Measurements from ENCODE around the gene MAP3K12. TPM values are rescaled to one million over a fixed set of nuclear protein-coding genes. Genes with fewer than 3 reads are reported as not detected.

MAP3K12 gene
- total and polyA plus RNA-seq, 2 experiments from 2014 or later = 10.0 to 16.0 TPM

- TF ChIP-seq EZH2 (IDR thresholded peaks at IDR 0.05; ENCODE audit: borderline replicate concordance) (no peak), CTCF (IDR thresholded peaks at IDR 0.05; ENCODE audit: poor library complexity) (no peak), EZH2phosphoT487 (IDR thresholded peaks at IDR 0.05; ENCODE audit: low read depth, severe bottlenecking, unreplicated experiment) (no peak)
- 81% methylated on average over 5 of the region's 5 CpGs for WGBS (ENCODE audit: low lambda C conversion rate, missing lambda C conversion rate)
- Histone ChIP-seq H2AFZ (no peak overlapping the region), H3K27ac (peak overlapping the region; percentile 59), H3K27me3 (no peaks in the 10 kb centered on the region), H3K9me3 (ENCODE audit: low read depth) (no peaks in the 10 kb centered on the region), H3K4me3 (no peak overlapping the region), H3K4me1 (ENCODE audit: insufficient read depth) (peaks cover 2% of the 10 kb centered on the region), H3K4me2 (no peak overlapping the region), H3K9me2 (replicated peaks; ENCODE audit: insufficient read depth) (no peaks in the 10 kb centered on the region), H3K36me3 (replicated peaks; ENCODE audit: insufficient read depth, low read depth) (peaks cover 6% of the 10 kb centered on the region), H3K79me2 (peaks cover 46% of the 10 kb centered on the region), H4K20me1 (ENCODE audit: insufficient read depth, poor library complexity, severe bottlenecking) (peaks cover 72% of the 10 kb centered on the region)
- no peak for DNase-seq (ENCODE audit: low spot score)
These were observed 19.9 kb downstream of the MAP3K12 start for GRCh38 chr12:53479331-53479730.

GRCh38 chr12:53478865-53479264 lies 20.4 kb downstream of the MAP3K12 start:
- Histone ChIP-seq H3K4me1 (ENCODE audit: insufficient read depth) (peaks cover 6% of the 10 kb centered on the region), H3K4me3 (no peak overlapping the region), H3K27ac (peak overlapping the region; percentile 59)

GRCh38 chr12:53476769-53477209 lies 22.5 kb downstream of the MAP3K12 start:
- WGBS (ENCODE audit: low lambda C conversion rate, missing lambda C conversion rate) = 68% methylated on average over 2 of the region's 2 CpGs
- Histone ChIP-seq H3K27ac (no peak overlapping the region), H3K4me2 (no peak overlapping the region), H2AFZ (no peak overlapping the region), H3K36me3 (replicated peaks; ENCODE audit: insufficient read depth, low read depth) (peaks cover 8% of the 10 kb centered on the region), H3K79me2 (peaks cover 72% of the 10 kb centered on the region), H3K4me3 (no peak overlapping the region), H3K27me3 (no peaks in the 10 kb centered on the region), H3K9me3 (ENCODE audit: low read depth) (no peaks in the 10 kb centered on the region), H3K9me2 (replicated peaks; ENCODE audit: insufficient read depth) (no peaks in the 10 kb centered on the region), H3K4me1 (ENCODE audit: insufficient read depth) (peaks cover 10% of the 10 kb centered on the region), H4K20me1 (ENCODE audit: insufficient read depth, poor library complexity, severe bottlenecking) (peaks cover 92% of the 10 kb centered on the region)
- DNase-seq (ENCODE audit: low spot score) = no peak
- TF ChIP-seq CTCF (IDR thresholded peaks at IDR 0.05; ENCODE audit: poor library complexity) (peak; percentile 34), EZH2 (IDR thresholded peaks at IDR 0.05; ENCODE audit: borderline replicate concordance) (no peak)

More at GRCh38 chr12:53478865-53479264, 20.4 kb downstream of the MAP3K12 start:
- no peak overlapping the region for H2AFZ ChIP-seq
- no peak for DNase-seq (ENCODE audit: low spot score)
- H3K4me2 ChIP-seq = no peak overlapping the region
- TF ChIP-seq EZH2 (IDR thresholded peaks at IDR 0.05; ENCODE audit: borderline replicate concordance) (no peak), EZH2phosphoT487 (IDR thresholded peaks at IDR 0.05; ENCODE audit: low read depth, severe bottlenecking, unreplicated experiment) (no peak), CTCF (IDR thresholded peaks at IDR 0.05; ENCODE audit: poor library complexity) (no peak)
- H3K9me3 ChIP-seq (ENCODE audit: low read depth) = no peaks in the 10 kb centered on the region
- peaks cover 76% of the 10 kb centered on the region for H4K20me1 ChIP-seq (ENCODE audit: insufficient read depth, poor library complexity, severe bottlenecking)
- H3K36me3 ChIP-seq (replicated peaks; ENCODE audit: insufficient read depth, low read depth) = peaks cover 8% of the 10 kb centered on the region
- no peaks in the 10 kb centered on the region for H3K27me3 ChIP-seq
- peaks cover 51% of the 10 kb centered on the region for H3K79me2 ChIP-seq
- 86% methylated on average over 1 of the region's 1 CpG for WGBS (ENCODE audit: low lambda C conversion rate, missing lambda C conversion rate)
- no peaks in the 10 kb centered on the region for H3K9me2 ChIP-seq (replicated peaks; ENCODE audit: insufficient read depth)

GRCh38 chr12:53474819-53475218 lies 24.4 kb downstream of the MAP3K12 start:
- no peak overlapping the region for H3K4me3 ChIP-seq
- peaks cover 86% of the 10 kb centered on the region for H3K79me2 ChIP-seq
- no peak for DNase-seq (ENCODE audit: low spot score)
- H2AFZ ChIP-seq = no peak overlapping the region
- 88% methylated on average over 10 of the region's 13 CpGs for WGBS (ENCODE audit: low lambda C conversion rate, missing lambda C conversion rate)
- no peaks in the 10 kb centered on the region for H3K9me2 ChIP-seq (replicated peaks; ENCODE audit: insufficient read depth)
- H3K9me3 ChIP-seq (ENCODE audit: low read depth) = no peaks in the 10 kb centered on the region
- peaks cover 10% of the 10 kb centered on the region for H3K4me1 ChIP-seq (ENCODE audit: insufficient read depth)
- no peak for TF ChIP-seq EZH2phosphoT487 (IDR thresholded peaks at IDR 0.05; ENCODE audit: low read depth, severe bottlenecking, unreplicated experiment)
- TF ChIP-seq EZH2 (IDR thresholded peaks at IDR 0.05; ENCODE audit: borderline replicate concordance) = no peak
- TF ChIP-seq CTCF (IDR thresholded peaks at IDR 0.05; ENCODE audit: poor library complexity) = no peak
- H4K20me1 ChIP-seq (ENCODE audit: insufficient read depth, poor library complexity, severe bottlenecking) = peaks cover 96% of the 10 kb centered on the region
- H3K27me3 ChIP-seq = no peaks in the 10 kb centered on the region
- H3K4me2 ChIP-seq = peak overlapping the region; percentile 9
- H3K36me3 ChIP-seq (replicated peaks; ENCODE audit: insufficient read depth, low read depth) = peaks cover 8% of the 10 kb centered on the region
- peak overlapping the region; percentile 57 for H3K27ac ChIP-seq

All from hepatocyte (in vitro differentiated cells).